Pulmonary artery endothelial cell (primary cell): ENCODE data around the gene RBM23. TPM values are rescaled to one million over a fixed set of nuclear protein-coding genes. Genes with fewer than 3 reads are reported as not detected.
"Not testable (repeated sequence)": the region's sequence is repeated elsewhere in the genome, so short reads cannot be mapped to it uniquely, and the experiment has no call there.

Experiments
- DNase-seq: peaks from one replicate; pipeline ENCODE4 v3.0.0-alpha.2; 2011; ENCODE audit warnings: low read depth, low spot score
- total RNA-seq: library from RNA; depleted of rRNA; stranded (reverse); fragments of >200 nt; gene quantifications from 2 replicates; pipeline ENCODE4 v1.2.3, GENCODE V29; 2014

The RBM23 gene
- total RNA-seq, 1 donor from 2014 or later = 59.9 TPM

- DNase-seq = no peak
Observed at GRCh38 chr14:22919601-22919921, 612 bp upstream of the RBM23 start.

DNA sequence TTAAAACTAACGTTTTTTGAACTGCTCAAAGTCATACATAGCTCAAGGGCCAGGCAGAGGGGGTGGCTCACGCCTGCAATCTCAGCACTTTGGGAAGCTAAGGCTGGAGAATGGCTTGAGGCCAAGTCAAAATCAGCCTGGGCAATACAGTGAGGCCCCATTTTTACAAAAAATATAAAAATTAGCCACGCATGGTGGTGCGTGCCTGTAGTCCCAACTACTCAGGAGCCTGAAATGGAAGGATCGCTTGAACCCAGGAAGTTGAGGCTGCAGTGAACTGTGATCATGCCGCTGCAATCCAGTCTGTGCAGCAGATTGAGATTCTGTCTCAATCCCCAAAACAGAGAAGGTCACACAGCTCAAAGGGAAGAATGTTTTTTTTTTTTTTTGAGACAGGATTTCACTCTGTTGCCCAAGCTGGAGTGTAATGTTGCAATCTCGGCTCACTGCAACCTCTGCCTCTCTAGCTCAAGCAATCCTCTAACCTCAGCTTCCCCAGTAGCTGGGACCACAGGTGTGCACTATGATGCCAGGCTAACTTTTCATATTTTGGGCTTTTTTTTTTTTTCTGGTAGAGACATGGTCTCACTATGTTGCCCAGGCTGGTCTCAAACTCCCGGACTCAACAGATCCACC, 2.9 kb downstream of the RBM23 start:
- no peak for DNase-seq

DNA sequence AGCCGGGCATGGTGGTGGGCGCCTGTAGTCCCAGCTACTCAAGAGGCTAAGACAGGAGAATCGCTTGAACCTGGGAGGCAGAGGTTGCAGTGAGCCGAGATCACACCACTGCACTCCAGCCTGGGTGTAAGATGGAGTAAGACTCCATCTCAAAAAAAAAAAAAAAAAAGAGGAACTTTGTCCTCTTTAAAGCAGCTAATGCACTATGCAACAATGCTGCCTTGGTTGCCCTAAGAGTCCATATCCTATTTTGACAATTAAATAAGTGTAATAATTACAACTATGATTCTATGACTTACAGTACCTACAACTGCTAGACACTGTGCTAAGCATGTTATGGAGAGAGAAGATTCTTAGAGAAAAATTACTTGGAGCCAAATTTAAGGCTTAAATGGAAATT, 4.1 kb downstream of the RBM23 start:
- DNase-seq = not testable (repeated sequence)

- DNase-seq = no peak
Observed at GRCh38 chr14:22910916-22911315, 8.0 kb downstream of the RBM23 start.

- no peak for DNase-seq
Observed at GRCh38 chr14:22908601-22909000, 10.3 kb downstream of the RBM23 start.

DNA sequence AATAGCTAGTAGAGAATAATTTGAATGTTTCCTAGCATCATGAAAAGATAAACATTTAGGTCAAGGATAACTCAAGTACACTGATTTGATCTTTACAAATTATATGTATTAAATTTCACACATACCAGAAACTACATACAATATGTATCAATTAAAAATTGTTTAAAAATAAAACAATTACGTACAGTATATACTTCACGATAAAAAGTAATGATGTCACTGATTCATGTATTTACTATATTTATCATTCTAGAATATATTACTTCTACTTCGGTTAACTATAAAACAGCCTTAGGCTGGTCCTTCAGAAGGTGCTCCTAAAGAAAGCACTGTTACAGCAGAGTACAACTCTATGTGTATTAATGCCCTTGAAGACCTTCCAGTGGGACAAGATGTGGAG, 11.5 kb downstream of the RBM23 start:
- DNase-seq = no peak

GRCh38 chr14:22906073-22906472, 12.9 kb downstream of the RBM23 start:
- DNase-seq = no peak

DNA sequence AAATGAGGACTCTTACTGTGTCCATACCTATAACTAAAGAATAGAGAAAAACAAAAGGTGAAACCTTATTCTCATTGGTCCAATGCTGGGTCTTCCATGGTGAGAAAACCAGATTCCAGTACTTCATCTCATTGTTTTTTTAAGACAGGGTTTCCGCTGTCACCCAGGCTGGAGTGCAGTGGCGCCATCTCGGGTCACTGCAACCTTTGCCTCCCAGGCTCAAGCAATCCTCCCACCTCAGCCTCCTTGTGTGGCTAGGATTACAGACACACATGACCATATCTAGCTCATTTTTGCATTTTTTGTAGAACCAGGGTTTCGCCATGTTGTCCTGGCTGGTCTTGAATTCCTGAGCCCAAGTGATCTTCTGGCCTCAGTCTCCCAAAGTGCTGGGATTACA, 13.3 kb downstream of the RBM23 start:
- no peak for DNase-seq

GRCh38 chr14:22903742-22904087, 15.2 kb downstream of the RBM23 start:
- DNase-seq = no peak

DNA sequence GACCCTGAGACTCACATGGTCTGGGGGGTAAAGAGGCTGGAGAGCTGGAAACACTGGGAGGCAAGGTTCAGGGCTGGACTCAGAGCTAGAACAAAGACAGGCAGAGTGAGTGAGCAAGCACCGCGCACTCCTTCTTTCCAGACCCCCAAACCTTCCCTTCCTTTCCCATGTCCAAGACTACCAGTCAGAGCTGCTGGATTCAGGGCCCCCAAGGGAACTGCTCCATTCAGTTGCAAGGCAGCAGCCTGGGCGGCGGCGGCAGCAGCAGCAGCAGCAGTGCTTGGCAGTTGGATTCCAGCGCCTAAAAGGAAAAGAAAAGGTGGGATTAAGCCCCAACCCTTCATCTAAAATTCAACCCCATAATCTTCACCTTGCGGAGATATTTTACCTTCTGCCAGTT, 17.1 kb downstream of the RBM23 start:
- DNase-seq = no peak

DNA sequence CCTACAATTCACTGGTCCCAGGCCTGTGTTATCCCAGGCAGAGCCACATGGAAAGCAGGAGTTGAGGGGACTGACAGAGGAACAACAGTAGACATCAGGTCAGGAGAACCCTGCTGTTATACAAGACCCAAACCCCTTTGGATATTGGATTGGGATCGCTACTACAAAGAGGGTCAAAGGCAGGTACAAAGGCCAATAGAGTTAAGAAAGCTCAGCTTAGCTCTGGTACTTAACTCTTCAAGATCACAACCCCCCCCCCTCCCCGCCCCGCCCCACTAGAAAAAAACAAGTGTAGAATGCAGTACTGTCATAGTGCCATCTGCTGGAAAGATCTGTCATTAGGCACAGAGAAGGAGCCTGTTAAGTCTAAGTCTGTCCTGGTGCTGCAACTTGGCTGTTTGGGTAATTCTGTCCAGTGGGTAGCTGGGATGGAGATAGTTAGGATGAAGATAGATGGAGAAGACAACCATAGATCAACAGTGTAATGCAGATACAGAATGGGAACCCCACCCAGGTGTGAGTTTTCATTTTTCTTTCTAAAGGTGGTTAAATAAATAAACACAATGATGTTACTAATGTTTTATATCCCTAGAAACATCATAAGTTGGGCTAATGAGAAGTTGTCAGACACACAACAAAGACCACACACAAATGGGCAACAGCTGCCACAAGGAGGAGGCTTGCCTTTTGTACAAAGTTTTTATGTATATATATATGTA, 18.7 kb downstream of the RBM23 start:
- peak; percentile 37 for DNase-seq

GRCh38 chr14:22898302-22899090, 20.5 kb downstream of the RBM23 start:
- no peak for DNase-seq

- DNase-seq = no peak
Observed at GRCh38 chr14:22897357-22897756, 21.6 kb downstream of the RBM23 start.

DNA sequence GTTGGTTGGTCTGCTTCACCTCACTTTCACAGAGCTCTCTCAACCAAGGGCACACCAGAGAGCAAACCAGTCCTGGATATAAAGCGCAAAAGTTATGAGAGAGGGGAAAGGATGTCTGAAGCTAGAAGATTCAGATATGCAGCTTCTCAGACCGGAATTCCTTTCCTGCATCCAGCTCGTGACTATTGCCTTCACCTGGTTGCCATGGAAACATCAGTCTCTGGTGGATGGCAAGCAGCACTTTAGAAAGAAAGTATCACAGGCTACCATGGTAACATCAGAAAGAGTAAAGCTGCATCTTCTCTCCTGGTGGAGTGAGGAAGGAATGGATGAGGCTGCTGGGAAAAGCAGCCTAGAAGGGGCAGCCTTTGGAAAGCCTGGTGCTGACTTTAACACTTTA, 22.2 kb downstream of the RBM23 start:
- no peak for DNase-seq

DNA sequence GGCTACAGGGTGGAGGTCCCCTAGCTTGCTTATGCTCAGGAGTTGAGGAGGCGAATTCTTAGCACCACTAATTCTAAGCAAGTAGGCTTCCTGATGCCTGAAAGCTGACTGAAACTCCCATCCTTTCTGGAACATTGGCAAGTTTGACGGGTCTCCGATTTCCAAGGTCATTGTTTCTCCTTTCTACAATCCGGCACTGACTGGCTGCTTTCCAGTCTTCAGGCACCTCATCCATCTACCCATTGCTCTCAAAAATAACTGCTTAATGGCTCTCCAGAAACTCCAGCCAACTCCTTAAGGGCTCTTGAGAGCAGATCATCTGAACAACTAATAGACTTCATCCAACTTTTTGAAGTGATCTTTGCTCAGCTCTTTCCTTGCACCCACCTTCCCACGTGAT, 22.6 kb downstream of the RBM23 start:
- no peak for DNase-seq

DNA sequence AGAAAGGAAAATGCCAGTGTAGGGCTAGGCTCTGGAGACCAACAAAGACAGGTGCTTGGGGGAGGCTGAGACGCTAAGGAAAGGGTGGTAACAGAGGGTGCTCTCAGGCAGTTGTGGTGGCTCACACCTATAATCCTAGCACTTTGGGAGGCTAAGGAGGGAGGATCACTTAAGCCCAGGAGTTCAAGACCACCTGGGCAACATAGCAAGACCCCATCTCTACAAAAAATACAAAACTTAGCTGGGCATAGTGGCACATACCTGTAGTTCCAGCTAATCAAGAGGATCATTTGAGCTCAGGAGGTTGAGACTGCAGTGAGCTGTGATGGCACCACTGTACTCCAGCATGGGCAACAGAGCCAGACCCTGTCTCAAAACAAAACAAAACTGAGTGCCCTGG, 23.5 kb downstream of the RBM23 start:
- DNase-seq = no peak

GRCh38 chr14:22893706-22894105, 25.2 kb downstream of the RBM23 start:
- DNase-seq = no peak

DNA sequence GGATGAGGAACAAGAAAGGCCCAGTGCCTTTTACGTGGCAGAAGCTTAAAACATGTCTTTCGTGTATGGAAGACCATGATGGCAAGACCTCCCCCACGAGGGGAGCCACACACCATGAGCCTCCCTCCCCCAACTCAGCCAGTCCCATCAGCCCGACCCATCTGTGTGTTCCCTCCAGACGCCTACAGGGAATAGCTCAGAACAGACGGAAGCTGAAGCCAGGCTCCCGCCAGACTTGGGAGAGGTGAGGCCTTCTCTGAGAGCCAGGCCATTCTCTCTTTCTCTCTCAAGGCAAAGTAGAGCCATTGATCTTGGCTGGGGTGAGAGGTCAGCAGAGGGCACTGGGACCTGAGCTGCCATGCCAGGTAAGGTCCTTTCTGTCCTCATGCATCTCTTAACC, 26.5 kb downstream of the RBM23 start:
- no peak for DNase-seq

GRCh38 chr14:22890416-22890815, 28.5 kb downstream of the RBM23 start:
- no peak for DNase-seq

- no peak for DNase-seq
Observed at GRCh38 chr14:22888662-22889061, 30.3 kb downstream of the RBM23 start.

GRCh38 chr14:22887990-22888378, 31.0 kb downstream of the RBM23 start:
- DNase-seq = no peak

- no peak for DNase-seq
Observed at GRCh38 chr14:22887260-22887989, 31.5 kb downstream of the RBM23 start.
